ENCODE data around the gene CRISPLD2.

GRCh38 chr16:84844049-84844350 is 24.2 kb downstream of the CRISPLD2 start:
- TF ChIP-seq CTCF (IDR thresholded peaks at IDR 0.05): no peak
- TF ChIP-seq POLR2A (IDR thresholded peaks at IDR 0.05): no peak
